Chondrocyte (in vitro differentiated cells): Measurements from ENCODE around the gene SMNDC1. TPM values are rescaled to one million over a fixed set of nuclear protein-coding genes. Genes with fewer than 3 reads are reported as not detected.

ENCODE experiments used
- DNase-seq: peaks from one replicate; pipeline ENCODE4 v3.0.0; 2021; ENCODE audit warnings: mixed read lengths, low spot score
- H3K27ac Mint-ChIP-seq: one replicate; pipeline ENCODE4 v1.8.0; 2021; ENCODE audit warnings: mild to moderate bottlenecking, moderate library complexity, mixed read lengths; ENCODE audit not compliant: unreplicated experiment
- H3K27me3 Mint-ChIP-seq: 2 replicates; pipeline ENCODE4 v1.8.0; 2021; ENCODE audit warnings: low read depth, mixed read lengths
- H3K36me3 Mint-ChIP-seq: 2 replicates; pipeline ENCODE4 v1.8.0; 2021; ENCODE audit warnings: low read depth, mixed read lengths
- H3K4me1 Mint-ChIP-seq: 2 replicates; pipeline ENCODE4 v1.8.0; 2021; ENCODE audit warnings: low read depth, mild to moderate bottlenecking, mixed read lengths
- H3K4me3 Mint-ChIP-seq: one replicate; pipeline ENCODE4 v1.8.0; 2021; ENCODE audit warnings: mild to moderate bottlenecking, moderate library complexity, mixed read lengths; ENCODE audit not compliant: unreplicated experiment
- H3K9me3 Mint-ChIP-seq: 2 replicates; pipeline ENCODE4 v1.8.0; 2021; ENCODE audit warnings: low read depth, mixed read lengths
- total RNA-seq: library from RNA; stranded (reverse); gene quantifications from 3 replicates; pipeline ENCODE4 v1.2.1, GENCODE V29; 2021
- TF ChIP-seq, protein P1 (sequence below): fragments of 200-600 bp; sonication (generic); IDR thresholded peaks from 2 replicates; pipeline ENCODE4 v1.5.0; 2021; ENCODE audit warnings: antibody characterized with exemption, mild to moderate bottlenecking, moderate library complexity

SMNDC1 gene
- total RNA-seq, 1 donor from 2014 or later = 26.2 TPM

GRCh38 chr10:110311357-110311949 is 6.7 kb upstream of the SMNDC1 start:
- no peak for DNase-seq
- no peak overlapping the region for H3K27ac Mint-ChIP-seq

DNA sequence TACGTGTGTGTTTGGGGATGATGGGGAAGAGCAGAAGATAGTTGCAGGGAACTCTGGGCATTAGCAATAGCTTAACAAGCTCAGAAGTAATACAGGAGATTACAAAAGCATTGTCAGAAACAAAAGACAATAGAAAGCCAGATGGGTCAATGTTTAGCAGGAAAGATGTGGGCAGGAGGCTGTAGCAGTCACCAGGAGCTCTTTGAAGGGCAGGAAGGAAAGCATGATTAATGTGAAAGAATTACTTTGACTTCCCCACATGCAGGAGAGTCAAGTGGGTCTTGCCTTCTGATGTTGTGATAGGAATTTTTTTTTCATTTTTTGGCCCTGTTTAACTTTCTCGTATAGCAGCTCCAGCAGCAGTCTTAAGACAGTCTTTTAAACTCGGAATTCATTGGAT is 6.0 kb upstream of the SMNDC1 start:
- Mint-ChIP-seq H3K27ac (no peak overlapping the region), H3K4me1 (peaks cover 12% of the 10 kb centered on the region), H3K36me3 (no peaks in the 10 kb centered on the region), H3K4me3 (no peak overlapping the region), H3K9me3 (no peaks in the 10 kb centered on the region), H3K27me3 (no peaks in the 10 kb centered on the region)
- no peak for DNase-seq
- TF ChIP-seq, protein P1, sequence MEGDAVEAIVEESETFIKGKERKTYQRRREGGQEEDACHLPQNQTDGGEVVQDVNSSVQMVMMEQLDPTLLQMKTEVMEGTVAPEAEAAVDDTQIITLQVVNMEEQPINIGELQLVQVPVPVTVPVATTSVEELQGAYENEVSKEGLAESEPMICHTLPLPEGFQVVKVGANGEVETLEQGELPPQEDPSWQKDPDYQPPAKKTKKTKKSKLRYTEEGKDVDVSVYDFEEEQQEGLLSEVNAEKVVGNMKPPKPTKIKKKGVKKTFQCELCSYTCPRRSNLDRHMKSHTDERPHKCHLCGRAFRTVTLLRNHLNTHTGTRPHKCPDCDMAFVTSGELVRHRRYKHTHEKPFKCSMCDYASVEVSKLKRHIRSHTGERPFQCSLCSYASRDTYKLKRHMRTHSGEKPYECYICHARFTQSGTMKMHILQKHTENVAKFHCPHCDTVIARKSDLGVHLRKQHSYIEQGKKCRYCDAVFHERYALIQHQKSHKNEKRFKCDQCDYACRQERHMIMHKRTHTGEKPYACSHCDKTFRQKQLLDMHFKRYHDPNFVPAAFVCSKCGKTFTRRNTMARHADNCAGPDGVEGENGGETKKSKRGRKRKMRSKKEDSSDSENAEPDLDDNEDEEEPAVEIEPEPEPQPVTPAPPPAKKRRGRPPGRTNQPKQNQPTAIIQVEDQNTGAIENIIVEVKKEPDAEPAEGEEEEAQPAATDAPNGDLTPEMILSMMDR = no peak

More at GRCh38 chr10:110311357-110311949, 6.7 kb upstream of the SMNDC1 start:
- Mint-ChIP-seq H3K36me3 (no peaks in the 10 kb centered on the region), H3K4me3 (no peak overlapping the region), H3K4me1 (peaks cover 5% of the 10 kb centered on the region), H3K27me3 (no peaks in the 10 kb centered on the region), H3K9me3 (no peaks in the 10 kb centered on the region)
- TF ChIP-seq, protein P1 = peak; percentile 94

- no peaks in the 10 kb centered on the region for H3K9me3 Mint-ChIP-seq
- no peak overlapping the region for H3K27ac Mint-ChIP-seq
- H3K36me3 Mint-ChIP-seq = peaks cover under 1% of the 10 kb centered on the region
- no peak for DNase-seq
- TF ChIP-seq, protein P1 = no peak
- H3K4me1 Mint-ChIP-seq = peaks cover 26% of the 10 kb centered on the region
- H3K27me3 Mint-ChIP-seq = no peaks in the 10 kb centered on the region
- H3K4me3 Mint-ChIP-seq = no peak overlapping the region
Measured at GRCh38 chr10:110307805-110308204, 3.1 kb upstream of the SMNDC1 start.

DNA sequence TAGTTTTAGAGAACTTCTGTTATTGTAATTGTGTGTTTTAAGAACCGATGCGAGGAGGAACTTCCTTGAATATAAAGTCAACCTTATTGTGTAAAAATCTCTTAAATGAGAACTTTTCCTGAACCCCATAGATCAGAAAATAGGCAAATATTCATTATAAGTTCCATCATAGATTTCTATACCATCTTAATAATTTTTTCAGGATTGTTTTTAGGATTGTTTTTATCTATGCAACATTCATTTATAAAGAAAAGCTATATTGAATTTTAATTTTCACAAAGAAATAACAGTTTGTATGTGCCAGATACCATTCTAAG is 1.7 kb upstream of the SMNDC1 start:
- Mint-ChIP-seq H3K27me3 (no peaks in the 10 kb centered on the region), H3K9me3 (no peaks in the 10 kb centered on the region), H3K4me3 (no peak overlapping the region), H3K4me1 (peaks cover 35% of the 10 kb centered on the region), H3K36me3 (peaks cover 2% of the 10 kb centered on the region), H3K27ac (no peak overlapping the region)
- DNase-seq = no peak
- TF ChIP-seq, protein P1 = peak; percentile 32

DNA sequence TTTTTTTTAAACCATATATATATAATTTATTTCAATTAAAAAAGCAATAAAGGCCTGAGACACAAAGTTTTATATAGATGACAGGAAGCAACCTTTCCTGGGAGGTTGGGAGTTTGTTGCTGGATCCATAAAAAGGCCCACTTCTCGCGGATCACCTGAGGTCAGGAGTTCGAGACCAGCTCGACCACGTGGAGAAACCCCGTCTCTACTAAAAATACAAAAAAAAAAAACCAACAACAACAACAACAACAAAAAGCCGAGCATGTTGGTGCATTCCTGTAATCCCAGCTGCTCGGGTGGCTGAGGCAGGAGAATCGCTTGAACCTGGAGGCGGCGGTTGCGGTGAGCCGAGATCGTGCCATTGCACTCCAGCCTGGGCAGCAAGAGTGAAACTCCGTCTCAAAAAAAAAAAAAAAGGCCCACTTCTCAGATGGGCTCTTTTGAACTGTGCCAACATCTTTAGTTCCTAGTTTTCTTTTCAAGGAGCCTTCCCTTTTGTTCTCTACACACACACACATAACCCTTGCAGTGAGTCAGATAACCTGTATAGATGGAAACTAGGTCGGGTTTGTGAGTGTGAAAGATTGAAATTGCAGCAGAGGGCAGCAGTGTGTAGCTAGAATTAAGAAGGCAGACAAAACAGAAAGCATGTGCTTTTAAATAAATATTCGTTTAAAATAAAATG is 1.2 kb upstream of the SMNDC1 start:
- DNase-seq = no peak
- peak overlapping the region; percentile 95 for H3K4me3 Mint-ChIP-seq
- peaks cover 39% of the 10 kb centered on the region for H3K4me1 Mint-ChIP-seq
- TF ChIP-seq, protein P1 = peak; percentile 91
- H3K27ac Mint-ChIP-seq = peak overlapping the region; percentile 97
- H3K36me3 Mint-ChIP-seq = peaks cover 4% of the 10 kb centered on the region
- no peaks in the 10 kb centered on the region for H3K27me3 Mint-ChIP-seq
- no peaks in the 10 kb centered on the region for H3K9me3 Mint-ChIP-seq
